Measurements from ENCODE around the gene ZNF407. TPM values are rescaled to one million over a fixed set of nuclear protein-coding genes. Genes with fewer than 3 reads are reported as not detected.
"Not testable (repeated sequence)": the region's sequence is repeated elsewhere in the genome, so short reads cannot be mapped to it uniquely, and the experiment has no call there.

Gene ZNF407
- total RNA-seq, 1 donor from 2014 or later: 24.9 TPM

GRCh38 chr18:75083131-75083530, 485.5 kb downstream of the ZNF407 start:
- Mint-ChIP-seq H3K36me3 (peaks cover 1% of the 10 kb centered on the region), H3K27ac (no peak overlapping the region), H3K4me1 (no peaks in the 10 kb centered on the region), H3K9me3 (peaks cover 20% of the 10 kb centered on the region), H3K27me3 (ENCODE audit: low read depth) (no peaks in the 10 kb centered on the region), H3K4me3 (no peak overlapping the region)
- TF ChIP-seq CTCF (IDR thresholded peaks at IDR 0.05; ENCODE audit: unreplicated experiment): no peak
- DNase-seq (ENCODE audit: low spot score in 2 of 2, unreplicated experiment in 2 of 2): no peak

- H3K27ac Mint-ChIP-seq: no peak overlapping the region
Observed at GRCh38 chr18:75083761-75084160, 486.1 kb downstream of the ZNF407 start.

GRCh38 chr18:75085676-75086075, 488.0 kb downstream of the ZNF407 start:
- H3K9me3 Mint-ChIP-seq: peaks cover 11% of the 10 kb centered on the region
- H3K4me3 Mint-ChIP-seq; H3K36me3 Mint-ChIP-seq; H3K4me1 Mint-ChIP-seq; H3K27ac Mint-ChIP-seq; DNase-seq (ENCODE audit: low spot score in 2 of 2, unreplicated experiment in 2 of 2); H3K27me3 Mint-ChIP-seq (ENCODE audit: low read depth): not testable (repeated sequence)

More at GRCh38 chr18:75083761-75084160, 486.1 kb downstream of the ZNF407 start:
- Mint-ChIP-seq H3K4me1 (no peaks in the 10 kb centered on the region), H3K9me3 (peaks cover 17% of the 10 kb centered on the region), H3K27me3 (ENCODE audit: low read depth) (no peaks in the 10 kb centered on the region), H3K4me3 (no peak overlapping the region), H3K36me3 (no peaks in the 10 kb centered on the region)
- DNase-seq (ENCODE audit: low spot score in 2 of 2, unreplicated experiment in 2 of 2): no peak
- no peak for TF ChIP-seq CTCF (IDR thresholded peaks at IDR 0.05; ENCODE audit: unreplicated experiment)

- TF ChIP-seq CTCF (IDR thresholded peaks at IDR 0.05; ENCODE audit: unreplicated experiment): no peak
- Mint-ChIP-seq H3K27ac (no peak overlapping the region), H3K36me3 (no peaks in the 10 kb centered on the region), H3K4me3 (no peak overlapping the region), H3K4me1 (no peaks in the 10 kb centered on the region), H3K9me3 (peaks cover 11% of the 10 kb centered on the region), H3K27me3 (ENCODE audit: low read depth) (no peaks in the 10 kb centered on the region)
- no peak for DNase-seq (ENCODE audit: low spot score in 2 of 2, unreplicated experiment in 2 of 2)
Observed at GRCh38 chr18:75086494-75087034, 488.9 kb downstream of the ZNF407 start.

GRCh38 chr18:75087119-75088020, 489.7 kb downstream of the ZNF407 start:
- no peak overlapping the region for H3K27ac Mint-ChIP-seq
- TF ChIP-seq CTCF (IDR thresholded peaks at IDR 0.05; ENCODE audit: unreplicated experiment): no peak
- no peaks in the 10 kb centered on the region for H3K4me1 Mint-ChIP-seq
- no peaks in the 10 kb centered on the region for H3K27me3 Mint-ChIP-seq (ENCODE audit: low read depth)
- H3K36me3 Mint-ChIP-seq: no peaks in the 10 kb centered on the region
- H3K9me3 Mint-ChIP-seq: peaks cover 7% of the 10 kb centered on the region
- no peak overlapping the region for H3K4me3 Mint-ChIP-seq
- no peak for DNase-seq (ENCODE audit: low spot score in 2 of 2, unreplicated experiment in 2 of 2)

GRCh38 chr18:75088021-75088506, 490.4 kb downstream of the ZNF407 start:
- Mint-ChIP-seq H3K36me3 (no peaks in the 10 kb centered on the region), H3K4me3 (no peak overlapping the region), H3K27ac (no peak overlapping the region), H3K27me3 (ENCODE audit: low read depth) (no peaks in the 10 kb centered on the region), H3K4me1 (no peaks in the 10 kb centered on the region), H3K9me3 (peaks cover under 1% of the 10 kb centered on the region)
- DNase-seq (ENCODE audit: low spot score in 2 of 2, unreplicated experiment in 2 of 2): no peak
- no peak for TF ChIP-seq CTCF (IDR thresholded peaks at IDR 0.05; ENCODE audit: unreplicated experiment)

Measured in mesothelial cell of epicardium (in vitro differentiated cells).